NB4 (cell line): ENCODE measurements around the gene SPEM2.

Source experiments
- CTCF ChIP-seq: IDR thresholded peaks from one replicate; pipeline ENCODE4 v1.5.1; 2012; ENCODE audit warnings: low read depth, low read length
- POLR2A ChIP-seq: IDR thresholded peaks from 2 replicates; pipeline ENCODE4 v1.6.1; 2011; ENCODE audit warnings: mild to moderate bottlenecking; ENCODE audit not compliant: insufficient read length; ENCODE audit errors: extremely low read depth

GRCh38 chr17:7388856-7389255, 36.6 kb upstream of the SPEM2 start:
- TF ChIP-seq POLR2A (no peak), CTCF (no peak)
